Measurements from ENCODE around the gene TMEM200A.

Gene TMEM200A

DNA sequence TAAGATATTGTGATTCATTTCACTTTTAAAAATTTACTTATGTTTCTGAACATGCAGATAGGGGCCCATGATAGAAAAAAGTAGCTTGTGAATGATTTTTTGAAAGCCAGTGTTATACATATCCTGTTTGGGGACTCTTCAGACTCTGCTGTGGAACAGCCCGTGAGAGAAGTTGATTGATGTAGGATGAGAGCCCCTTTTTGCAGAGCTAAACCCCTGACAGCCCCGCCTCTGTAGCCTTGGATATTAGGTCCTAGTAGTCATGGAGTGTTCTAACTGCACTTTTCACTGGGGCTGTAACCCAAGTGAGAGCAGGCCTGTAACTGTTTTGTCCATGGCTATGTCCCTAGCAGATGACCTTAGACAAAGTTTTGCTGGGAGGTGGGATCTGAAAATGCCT is 8.2 kb downstream of the TMEM200A start:
- no peak overlapping the region for H3K4me3 ChIP-seq (ENCODE audit: low read depth, low read length)
- TF ChIP-seq, protein P1, sequence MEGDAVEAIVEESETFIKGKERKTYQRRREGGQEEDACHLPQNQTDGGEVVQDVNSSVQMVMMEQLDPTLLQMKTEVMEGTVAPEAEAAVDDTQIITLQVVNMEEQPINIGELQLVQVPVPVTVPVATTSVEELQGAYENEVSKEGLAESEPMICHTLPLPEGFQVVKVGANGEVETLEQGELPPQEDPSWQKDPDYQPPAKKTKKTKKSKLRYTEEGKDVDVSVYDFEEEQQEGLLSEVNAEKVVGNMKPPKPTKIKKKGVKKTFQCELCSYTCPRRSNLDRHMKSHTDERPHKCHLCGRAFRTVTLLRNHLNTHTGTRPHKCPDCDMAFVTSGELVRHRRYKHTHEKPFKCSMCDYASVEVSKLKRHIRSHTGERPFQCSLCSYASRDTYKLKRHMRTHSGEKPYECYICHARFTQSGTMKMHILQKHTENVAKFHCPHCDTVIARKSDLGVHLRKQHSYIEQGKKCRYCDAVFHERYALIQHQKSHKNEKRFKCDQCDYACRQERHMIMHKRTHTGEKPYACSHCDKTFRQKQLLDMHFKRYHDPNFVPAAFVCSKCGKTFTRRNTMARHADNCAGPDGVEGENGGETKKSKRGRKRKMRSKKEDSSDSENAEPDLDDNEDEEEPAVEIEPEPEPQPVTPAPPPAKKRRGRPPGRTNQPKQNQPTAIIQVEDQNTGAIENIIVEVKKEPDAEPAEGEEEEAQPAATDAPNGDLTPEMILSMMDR (IDR thresholded peaks at IDR 0.05; ENCODE audit: insufficient read depth, low read depth, low read length, missing control alignments): no peak
- DNase-seq (ENCODE audit: low read depth): no peak

DNA sequence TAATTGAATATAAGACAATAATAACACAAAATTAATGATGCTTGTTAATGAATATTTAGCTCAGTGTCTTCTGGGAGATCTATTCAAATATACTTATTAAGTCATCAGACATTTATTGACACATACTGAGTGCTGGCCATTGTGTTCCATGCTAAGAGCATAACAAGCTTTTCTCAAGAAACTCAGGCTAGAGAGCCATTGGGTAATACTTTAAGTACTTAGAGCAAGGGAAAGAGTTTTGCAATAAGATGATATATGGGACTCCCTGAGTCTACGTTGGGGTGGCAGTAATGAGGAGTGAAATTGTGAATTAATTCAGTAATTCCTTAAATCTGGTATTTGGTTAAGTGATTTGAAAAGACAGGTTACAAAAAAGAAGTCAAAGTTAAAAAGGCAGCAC is 11.1 kb downstream of the TMEM200A start:
- TF ChIP-seq, protein P1 (IDR thresholded peaks at IDR 0.05; ENCODE audit: insufficient read depth, low read depth, low read length, missing control alignments): no peak
- H3K4me3 ChIP-seq (ENCODE audit: low read depth, low read length): no peak overlapping the region
- no peak for DNase-seq (ENCODE audit: low read depth)

DNA sequence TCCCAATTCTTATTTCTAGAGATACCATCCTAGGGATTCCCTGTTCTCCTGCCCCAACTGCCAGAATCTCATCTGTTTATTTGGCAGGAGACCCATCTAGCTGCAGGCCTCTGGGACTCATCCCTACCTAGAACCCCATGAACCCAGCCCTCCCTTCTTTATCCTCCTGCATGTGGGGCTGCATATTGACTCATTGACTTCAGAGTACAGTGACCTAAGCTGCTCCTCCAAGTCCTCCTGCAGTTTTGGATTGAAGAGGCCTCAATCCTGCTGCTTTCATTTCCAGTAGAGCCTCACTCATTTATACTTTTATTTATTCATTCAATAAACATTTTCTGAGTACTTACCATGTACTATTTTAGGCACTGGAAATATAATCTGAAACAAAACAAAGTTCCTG is 11.6 kb downstream of the TMEM200A start:
- TF ChIP-seq, protein P1 (IDR thresholded peaks at IDR 0.05; ENCODE audit: insufficient read depth, low read depth, low read length, missing control alignments): no peak
- no peak for DNase-seq (ENCODE audit: low read depth)

DNA sequence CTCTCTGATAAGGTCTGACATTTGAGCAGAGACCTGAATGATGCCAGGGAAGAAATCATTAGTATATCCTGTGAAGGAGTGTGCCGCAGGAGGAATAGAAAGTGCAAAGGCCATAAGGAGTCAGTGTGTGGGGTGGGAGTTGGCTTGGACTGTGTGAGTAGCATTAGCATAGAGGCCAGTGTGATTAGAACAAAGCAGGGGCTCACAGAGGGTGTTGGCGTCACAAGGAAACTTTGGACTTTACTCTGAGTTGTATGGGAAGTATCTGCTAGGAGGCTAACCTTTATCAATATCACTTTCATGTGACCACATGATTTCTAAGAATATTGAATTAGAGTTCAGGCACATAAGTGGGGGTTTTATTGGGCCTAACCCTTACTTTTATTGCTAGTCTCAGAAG is 12.1 kb downstream of the TMEM200A start:
- TF ChIP-seq, protein P1 (IDR thresholded peaks at IDR 0.05; ENCODE audit: insufficient read depth, low read depth, low read length, missing control alignments): no peak
- no peak overlapping the region for H3K4me3 ChIP-seq (ENCODE audit: low read depth, low read length)
- no peak for DNase-seq (ENCODE audit: low read depth)

More for the DNA sequence above, 11.6 kb downstream of the TMEM200A start:
- H3K4me3 ChIP-seq (ENCODE audit: low read depth, low read length): no peak overlapping the region

DNA sequence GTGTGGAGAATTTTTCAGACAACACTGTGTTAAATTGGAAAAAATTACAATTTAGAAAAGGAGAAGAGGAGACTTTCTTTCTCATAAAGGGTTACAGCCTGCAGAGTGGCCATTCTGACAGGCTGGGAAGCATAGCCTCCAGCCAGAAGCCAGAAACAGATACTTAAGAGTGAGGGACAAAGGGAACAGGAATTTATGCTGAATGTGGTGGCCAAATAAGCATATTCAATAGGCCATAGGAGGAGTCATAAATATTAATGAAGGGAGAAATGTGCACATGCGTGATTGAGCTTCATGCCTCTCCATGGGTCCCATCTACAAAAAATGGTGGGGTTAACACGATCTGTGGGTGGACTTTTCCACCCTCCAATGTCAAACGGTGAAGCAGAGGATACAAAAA is 13.4 kb downstream of the TMEM200A start:
- no peak for DNase-seq (ENCODE audit: low read depth)
- TF ChIP-seq, protein P1 (IDR thresholded peaks at IDR 0.05; ENCODE audit: insufficient read depth, low read depth, low read length, missing control alignments): no peak

DNA sequence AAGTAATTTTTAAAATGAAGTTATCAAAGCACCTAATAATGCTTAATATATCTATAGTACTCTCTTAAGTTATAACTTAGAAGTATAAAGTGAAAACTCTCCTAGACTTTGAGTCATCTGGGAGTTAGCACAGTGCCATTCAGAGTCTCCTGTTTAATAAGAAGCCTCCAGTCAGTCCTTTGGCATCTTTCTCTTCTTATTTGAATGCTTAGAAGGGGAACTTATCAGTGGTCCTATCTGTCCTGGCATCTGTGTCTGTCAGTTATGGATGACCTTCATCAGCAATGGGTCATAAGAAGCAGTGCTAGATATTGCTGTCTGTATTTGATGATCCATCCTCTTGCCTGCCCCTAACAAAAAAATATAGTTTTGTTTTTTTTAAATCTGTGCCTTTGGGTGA is 15.2 kb downstream of the TMEM200A start:
- no peak for DNase-seq (ENCODE audit: low read depth)
- H3K4me3 ChIP-seq (ENCODE audit: low read depth, low read length): no peak overlapping the region
- TF ChIP-seq, protein P1 (IDR thresholded peaks at IDR 0.05; ENCODE audit: insufficient read depth, low read depth, low read length, missing control alignments): no peak

More for the DNA sequence above, 13.4 kb downstream of the TMEM200A start:
- no peak overlapping the region for H3K4me3 ChIP-seq (ENCODE audit: low read depth, low read length)

Data from GM12865 (cell line).